A673 (cell line): ENCODE data around the gene TENM4. TPM values are rescaled to one million over a fixed set of nuclear protein-coding genes. Genes with fewer than 3 reads are reported as not detected.

Experiments
- BruUV-seq: library from RNA; stranded (reverse); fragments of 400-500 nt; replicated peaks from 2 replicates; lab custom pipeline; 2021; lab: Mats Ljungman, UMichigan
- CTCF ChIA-PET: fragments of 300-600 bp; sonication (Branson Sonifier 250); formaldehyde crosslinking; loops from one replicate; lab custom pipeline; 2022; ENCODE audit warnings: antibody characterized with exemption; lab: Charles Lee
- POLR2A ChIA-PET: fragments of 300-600 bp; sonication (Branson Sonifier 250); formaldehyde crosslinking; loops from one replicate; lab custom pipeline; 2022; ENCODE audit warnings: antibody characterized with exemption; ENCODE audit not compliant: low non-redundant PET; lab: Charles Lee
- DNase-seq: peaks from one replicate; pipeline ENCODE4 v3.0.0-alpha.2; 2015; ENCODE audit warnings: low spot score
- H3K27ac ChIP-seq: fragments of 200-600 bp; sonication (generic); 2 replicates; pipeline ENCODE4 v1.5.1; 2016; ENCODE audit warnings: mixed run types, low read depth, mild to moderate bottlenecking, mixed read lengths, antibody characterized with exemption, low read length; ENCODE audit not compliant: poor library complexity, severe bottlenecking
- H3K27me3 ChIP-seq: fragments of 200-600 bp; sonication (generic); replicated peaks from 2 replicates; pipeline ENCODE4 v1.6.1; 2017; ENCODE audit warnings: mixed run types, low read depth, mild to moderate bottlenecking, mixed read lengths, antibody characterized with exemption, low read length; ENCODE audit not compliant: insufficient read depth, poor library complexity
- H3K36me3 ChIP-seq: fragments of 200-600 bp; sonication (generic); 2 replicates; pipeline ENCODE4 v1.6.1; 2016; ENCODE audit warnings: mixed run types, mild to moderate bottlenecking, mixed read lengths, antibody characterized with exemption, low read length; ENCODE audit not compliant: insufficient read depth, poor library complexity, severe bottlenecking
- H3K4me1 ChIP-seq: fragments of 200-600 bp; sonication (generic); 2 replicates; pipeline ENCODE4 v1.6.1; 2017; ENCODE audit warnings: mixed run types, mild to moderate bottlenecking, mixed read lengths, antibody characterized with exemption, low read length; ENCODE audit not compliant: insufficient read depth, poor library complexity, severe bottlenecking
- H3K4me3 ChIP-seq: fragments of 200-600 bp; sonication (generic); 2 replicates; pipeline ENCODE4 v1.5.1; 2016; ENCODE audit warnings: low read depth, mixed run types, mild to moderate bottlenecking, mixed read lengths, low read length; ENCODE audit not compliant: poor library complexity, severe bottlenecking
- H3K9me3 ChIP-seq: fragments of 200-600 bp; sonication (generic); 2 replicates; pipeline ENCODE4 v1.6.1; 2016; ENCODE audit warnings: mixed run types, low read depth, mild to moderate bottlenecking, mixed read lengths, antibody characterized with exemption, low read length; ENCODE audit not compliant: poor library complexity, severe bottlenecking
- CTCF ChIP-seq: fragments of 300-800, 200-600 bp; sonication (generic); conservative IDR thresholded peaks from 2 replicates; pipeline ENCODE4 v1.5.1; 2017; ENCODE audit warnings: low read depth, mild to moderate bottlenecking, antibody characterized with exemption, low read length, moderate library complexity, mixed read lengths
- EZH2 ChIP-seq: fragments of 200-600 bp; sonication (generic); IDR thresholded peaks from 2 replicates; pipeline ENCODE4 v1.6.1; 2017; ENCODE audit warnings: borderline replicate concordance, low read depth, mild to moderate bottlenecking, mixed read lengths, antibody characterized with exemption, low read length; ENCODE audit not compliant: poor library complexity, severe bottlenecking
- intact Hi-C: fragments of 100-400 bp; cut with micrococcal nuclease; formaldehyde crosslinking; loops from one replicate; pipeline ENCODE4 v1.10.0; 2022; ENCODE audit not compliant: unreplicated experiment
- total RNA-seq: library from RNA; stranded (reverse); gene quantifications from 2 replicates; pipeline ENCODE4 v1.2.3, GENCODE V29; 2021

TENM4 gene
- total RNA-seq, 1 experiment from 2014 or later, result 0.11 TPM

GRCh38 chr11:78737891-78738290 is 702.9 kb downstream of the TENM4 start:
- H3K4me1 ChIP-seq, result no peaks in the 10 kb centered on the region
- no TSS peak for BruUV-seq

GRCh38 chr11:78737301-78737700 is 703.5 kb downstream of the TENM4 start:
- Histone ChIP-seq H3K4me1 (no peaks in the 10 kb centered on the region), H3K9me3 (no peaks in the 10 kb centered on the region), H3K27me3 (no peaks in the 10 kb centered on the region), H3K36me3 (no peaks in the 10 kb centered on the region), H3K27ac (no peak overlapping the region), H3K4me3 (no peak overlapping the region)
- ChIA-PET CTCF (no interaction called here), POLR2A (no interaction called here)
- TF ChIP-seq CTCF, result no peak
- DNase-seq, result no peak
- intact Hi-C loops, result no loop called here
- no TSS peak for BruUV-seq

More at GRCh38 chr11:78737891-78738290, 702.9 kb downstream of the TENM4 start:
- H3K27ac ChIP-seq, result no peak overlapping the region
- intact Hi-C loops, result no loop called here
- no peak for TF ChIP-seq CTCF
- no peak for TF ChIP-seq EZH2
- no peaks in the 10 kb centered on the region for H3K36me3 ChIP-seq
- POLR2A ChIA-PET, result no interaction called here
- no peak overlapping the region for H3K4me3 ChIP-seq
- DNase-seq, result no peak
- CTCF ChIA-PET, result no interaction called here
- no peaks in the 10 kb centered on the region for H3K27me3 ChIP-seq
- H3K9me3 ChIP-seq, result no peaks in the 10 kb centered on the region

GRCh38 chr11:78735711-78736110 is 705.1 kb downstream of the TENM4 start:
- intact Hi-C loops, result no loop called here
- POLR2A ChIA-PET, result no interaction called here
- Histone ChIP-seq H3K27ac (no peak overlapping the region), H3K27me3 (peaks cover 2% of the 10 kb centered on the region), H3K36me3 (no peaks in the 10 kb centered on the region), H3K4me3 (no peak overlapping the region), H3K9me3 (no peaks in the 10 kb centered on the region), H3K4me1 (no peaks in the 10 kb centered on the region)
- DNase-seq, result no peak
- TF ChIP-seq EZH2, result no peak
- TF ChIP-seq CTCF, result no peak
- CTCF ChIA-PET, result no interaction called here
- BruUV-seq, result no TSS peak
